Activated CD8-positive, alpha-beta memory T cell treated with anti-CD3 and anti-CD28 coated beads for 48 hours (primary cell): ENCODE data around the gene METAP2.
"Not testable (repeated sequence)": the region's sequence is repeated elsewhere in the genome, so short reads cannot be mapped to it uniquely, and the experiment has no call there.

Experiments
- DNase-seq, 3 experiments: peaks; one replicate each; pipeline ENCODE4 v3.0.0-alpha.2; 2020; ENCODE audit warnings: low read depth in 2 of 3, low spot score in 2 of 3

METAP2 gene

GRCh38 chr12:95473884-95474659 lies at the start of gene METAP2:
Gene METAP2 (plus strand): TSS chr12:95474152. CDS start chr12:95474180, 28 bp downstream.
- peak; percentile 67 to 87 (median 87) for DNase-seq

GRCh38 chr12:95424271-95424994 lies 49.5 kb upstream of the METAP2 start:
- DNase-seq, result no peak

- DNase-seq, result no peak
These were observed 44.8 kb upstream of the METAP2 start for GRCh38 chr12:95429172-95429510.

- DNase-seq, result no peak
These were observed 42.8 kb upstream of the METAP2 start for GRCh38 chr12:95431120-95431519.

GRCh38 chr12:95435355-95435754 lies 38.6 kb upstream of the METAP2 start:
- DNase-seq, result no peak

GRCh38 chr12:95437565-95437964 lies 36.4 kb upstream of the METAP2 start:
- DNase-seq, result no peak

- DNase-seq, result no peak
These were observed 34.3 kb upstream of the METAP2 start for GRCh38 chr12:95439461-95440230.

GRCh38 chr12:95440401-95440800 lies 33.6 kb upstream of the METAP2 start:
- DNase-seq, result no peak

GRCh38 chr12:95443459-95443858 lies 30.5 kb upstream of the METAP2 start:
- no peak for DNase-seq

- DNase-seq, result not testable (repeated sequence)
These were observed 28.9 kb upstream of the METAP2 start for GRCh38 chr12:95445099-95445498.

- no peak for DNase-seq
These were observed 28.0 kb upstream of the METAP2 start for GRCh38 chr12:95445884-95446505.

GRCh38 chr12:95446506-95446900 lies 27.4 kb upstream of the METAP2 start:
- no peak for DNase-seq

GRCh38 chr12:95449656-95450055 lies 24.3 kb upstream of the METAP2 start:
- not testable (repeated sequence) for DNase-seq

GRCh38 chr12:95452501-95452900 lies 21.5 kb upstream of the METAP2 start:
- not testable (repeated sequence) for DNase-seq

- not testable (repeated sequence) for DNase-seq
These were observed 20.1 kb upstream of the METAP2 start for GRCh38 chr12:95453881-95454280.

- not testable (repeated sequence) for DNase-seq
These were observed 19.2 kb upstream of the METAP2 start for GRCh38 chr12:95454780-95455215.

GRCh38 chr12:95457605-95458004 lies 16.3 kb upstream of the METAP2 start:
- not testable (repeated sequence) for DNase-seq

GRCh38 chr12:95458761-95459160 lies 15.2 kb upstream of the METAP2 start:
- DNase-seq, result no peak

GRCh38 chr12:95459310-95459709 lies 14.6 kb upstream of the METAP2 start:
- DNase-seq, result no peak

GRCh38 chr12:95460105-95460504 lies 13.8 kb upstream of the METAP2 start:
- DNase-seq, result no peak

GRCh38 chr12:95460896-95461295 lies 13.1 kb upstream of the METAP2 start:
- no peak for DNase-seq
